Cardiac fibroblast (primary cell): Measurements from ENCODE around the gene VMO1.

Experiments used
- DNase-seq, 2 donors: peaks; one replicate each; pipeline versions ENCODE4 v3.0.0 to v3.0.0-alpha.2; 2010; ENCODE audit warnings: low read depth in 2 of 2
- H3K4me3 ChIP-seq, 2 donors: replicated peaks in 1 of 2; 1 replicate in 1 of 2; 2 replicates in 1 of 2; pipeline ENCODE4 v1.5.1; 2011; ENCODE audit warnings: low read depth in 2 of 2, low read length in 2 of 2, mild to moderate bottlenecking in 2 of 2, moderate library complexity in 1 of 2
- CTCF ChIP-seq: IDR thresholded peaks from one replicate; pipeline ENCODE4 v1.5.1; 2011; ENCODE audit warnings: low read depth, mild to moderate bottlenecking, low read length, inconsistent platforms

VMO1 gene

GRCh38 chr17:4747847-4748246, 38.3 kb downstream of the VMO1 start:
- DNase-seq, result peak in 1 of 2 donors; percentile 15
- no peak overlapping the region for H3K4me3 ChIP-seq
- no peak for TF ChIP-seq CTCF

- H3K4me3 ChIP-seq, result no peak overlapping the region
- no peak for DNase-seq
- TF ChIP-seq CTCF, result no peak
Observed at GRCh38 chr17:4744999-4745969, 40.9 kb downstream of the VMO1 start.

GRCh38 chr17:4743898-4744297, 42.3 kb downstream of the VMO1 start:
- no peak for DNase-seq
- TF ChIP-seq CTCF, result no peak
- H3K4me3 ChIP-seq, result no peak overlapping the region

GRCh38 chr17:4743216-4743615, 42.9 kb downstream of the VMO1 start:
- DNase-seq, result no peak
- no peak for TF ChIP-seq CTCF
- H3K4me3 ChIP-seq, result no peak overlapping the region

GRCh38 chr17:4742629-4743028, 43.5 kb downstream of the VMO1 start:
- TF ChIP-seq CTCF, result no peak
- peak in 1 of 2 donors; percentile 13 for DNase-seq
- H3K4me3 ChIP-seq, result no peak overlapping the region

- no peak for TF ChIP-seq CTCF
- DNase-seq, result no peak
Observed at GRCh38 chr17:4742133-4742532, 44.0 kb downstream of the VMO1 start.

More at GRCh38 chr17:4742133-4742532, 44.0 kb downstream of the VMO1 start:
- H3K4me3 ChIP-seq, result no peak overlapping the region
